NCI-H69 (cell line): ENCODE measurements around the gene SLIRP.
"Not testable (repeated sequence)": the region's sequence is repeated elsewhere in the genome, so short reads cannot be mapped to it uniquely, and the experiment has no call there.

Experiments
- DNase-seq: peaks from one replicate; lab custom pipeline; 2025; lab: John Stamatoyannopoulos, UW

The SLIRP gene

DNA sequence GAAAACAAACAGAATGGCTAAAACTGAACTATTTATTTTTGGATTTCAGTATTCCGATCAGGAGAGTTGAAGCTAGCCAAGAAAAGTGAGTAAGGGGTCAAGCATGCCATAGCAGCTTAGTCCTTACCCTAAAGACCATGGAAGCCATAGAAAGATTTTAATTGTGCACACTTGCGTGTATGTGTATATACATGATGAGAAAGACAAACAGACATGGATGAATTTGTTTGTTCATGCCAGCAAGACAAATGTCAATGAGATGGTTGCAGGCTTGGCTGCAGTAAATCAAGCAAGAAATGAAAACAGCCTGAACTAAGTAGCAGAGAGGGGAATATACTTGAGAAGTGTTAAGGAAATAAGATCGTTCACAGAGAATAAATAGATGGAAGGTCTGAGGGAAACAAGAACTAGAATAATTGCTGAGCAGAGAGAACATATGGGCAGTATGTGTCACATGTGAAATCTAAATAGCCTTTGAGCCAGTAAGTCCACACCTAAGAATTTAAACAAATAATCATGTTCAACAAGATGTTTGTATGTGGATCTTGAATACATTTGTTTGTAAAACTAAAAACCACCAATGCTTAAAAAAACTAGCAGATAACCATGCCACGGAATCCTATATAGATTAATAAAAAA lies 38.3 kb downstream of the SLIRP start:
- peak; percentile 78 for DNase-seq

- DNase-seq = not testable (repeated sequence)
Observed at GRCh38 chr14:77747425-77747824, 39.5 kb downstream of the SLIRP start.

- no peak for DNase-seq
Observed at GRCh38 chr14:77752266-77752665, 44.4 kb downstream of the SLIRP start.

- no peak for DNase-seq
Observed at GRCh38 chr14:77752799-77753516, 45.1 kb downstream of the SLIRP start.

GRCh38 chr14:77760381-77761204 lies 52.7 kb downstream of the SLIRP start, which contains the start of gene SNW1:
TSS of gene SNW1 (minus strand) at chr14:77761156. CDS start at chr14:77761127, 29 bp downstream.
- DNase-seq = peak; percentile 98

DNA sequence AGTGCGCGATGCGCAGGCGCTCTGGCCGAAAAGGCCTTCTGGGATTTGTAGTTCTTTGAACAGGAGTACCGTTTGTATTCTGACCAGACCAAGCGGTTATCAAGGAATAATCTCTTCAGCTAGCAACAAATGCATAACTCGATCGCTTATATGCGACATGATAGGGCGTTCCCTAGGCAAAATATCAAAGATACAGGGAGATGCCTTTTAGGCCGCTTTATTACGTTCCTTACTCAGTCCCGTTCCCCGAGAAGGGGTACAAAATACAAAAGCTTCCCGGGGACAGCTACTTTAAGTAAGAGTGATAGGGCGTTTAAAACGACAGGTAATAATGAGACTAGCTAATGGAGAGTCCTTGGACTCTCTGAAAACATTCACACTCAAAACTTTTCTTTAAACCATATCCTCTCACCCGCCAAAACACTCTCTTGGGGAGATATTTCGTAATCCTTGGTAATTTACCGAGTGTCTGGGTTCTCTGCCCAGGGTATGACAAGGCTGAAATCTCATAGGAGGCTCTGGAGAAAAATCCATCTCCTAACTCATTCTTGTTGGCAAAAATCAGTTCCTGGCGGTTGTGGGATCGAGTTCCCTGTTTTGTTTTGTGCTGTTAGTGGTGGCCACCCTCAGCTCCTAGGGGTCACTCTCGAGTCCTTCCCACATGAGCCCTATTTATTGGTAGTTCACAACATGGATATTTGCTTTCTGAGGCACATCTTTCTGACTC lies 53.5 kb downstream of the SLIRP start:
- peak; percentile 66 for DNase-seq

DNA sequence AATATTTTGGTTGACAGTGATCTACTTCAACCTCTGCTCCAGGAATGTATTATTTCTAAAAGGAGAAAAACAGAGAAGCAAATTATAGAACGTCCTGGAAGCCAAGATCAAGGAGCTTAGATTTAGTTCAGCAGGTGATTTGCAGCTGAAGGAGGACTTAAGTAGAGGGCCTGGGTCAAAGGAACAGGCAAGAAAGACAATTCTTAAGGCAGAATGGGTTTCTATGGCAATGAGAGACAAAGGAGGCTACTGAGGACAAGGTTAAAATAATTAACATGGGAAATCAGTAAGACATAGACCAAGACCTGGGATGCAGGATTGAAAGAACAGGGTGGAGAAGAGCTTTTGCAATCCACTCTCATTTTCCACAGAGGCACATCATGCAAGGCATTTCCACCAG lies 55.4 kb downstream of the SLIRP start:
- no peak for DNase-seq

- DNase-seq = no peak
Observed at GRCh38 chr14:77763978-77764377, 56.1 kb downstream of the SLIRP start.
